ENCODE data around the gene VPS54. TPM values are rescaled to one million over a fixed set of nuclear protein-coding genes. Genes with fewer than 3 reads are reported as not detected.

The VPS54 gene
- polyA plus RNA-seq, 1 donor (not counting 4 experiments of a cell fraction or from before 2014, with no cell fraction given), result 18.2 TPM

DNA sequence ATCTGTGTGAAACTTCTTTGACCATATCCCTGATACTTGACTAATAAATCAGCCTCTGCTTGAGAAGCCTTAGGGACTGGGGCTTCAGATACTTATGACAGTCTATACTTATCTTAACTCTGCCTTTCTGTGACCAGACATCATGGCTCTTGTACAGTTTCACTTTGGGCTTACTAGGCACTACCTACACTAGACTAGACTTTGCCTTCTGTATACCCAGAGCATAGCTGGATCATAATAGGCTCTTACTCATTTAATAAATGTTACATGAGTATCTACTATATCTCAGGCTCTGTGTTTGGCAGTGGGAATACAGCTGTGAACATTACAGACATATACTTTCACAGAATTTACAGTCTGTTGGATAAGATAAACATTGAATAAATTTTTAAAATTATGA, 168.6 kb downstream of the VPS54 start:
- no peak for TF ChIP-seq EZH2 (IDR thresholded peaks at IDR 0.05; ENCODE audit: low read length)
- TF ChIP-seq, protein P1, sequence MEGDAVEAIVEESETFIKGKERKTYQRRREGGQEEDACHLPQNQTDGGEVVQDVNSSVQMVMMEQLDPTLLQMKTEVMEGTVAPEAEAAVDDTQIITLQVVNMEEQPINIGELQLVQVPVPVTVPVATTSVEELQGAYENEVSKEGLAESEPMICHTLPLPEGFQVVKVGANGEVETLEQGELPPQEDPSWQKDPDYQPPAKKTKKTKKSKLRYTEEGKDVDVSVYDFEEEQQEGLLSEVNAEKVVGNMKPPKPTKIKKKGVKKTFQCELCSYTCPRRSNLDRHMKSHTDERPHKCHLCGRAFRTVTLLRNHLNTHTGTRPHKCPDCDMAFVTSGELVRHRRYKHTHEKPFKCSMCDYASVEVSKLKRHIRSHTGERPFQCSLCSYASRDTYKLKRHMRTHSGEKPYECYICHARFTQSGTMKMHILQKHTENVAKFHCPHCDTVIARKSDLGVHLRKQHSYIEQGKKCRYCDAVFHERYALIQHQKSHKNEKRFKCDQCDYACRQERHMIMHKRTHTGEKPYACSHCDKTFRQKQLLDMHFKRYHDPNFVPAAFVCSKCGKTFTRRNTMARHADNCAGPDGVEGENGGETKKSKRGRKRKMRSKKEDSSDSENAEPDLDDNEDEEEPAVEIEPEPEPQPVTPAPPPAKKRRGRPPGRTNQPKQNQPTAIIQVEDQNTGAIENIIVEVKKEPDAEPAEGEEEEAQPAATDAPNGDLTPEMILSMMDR (optimal IDR thresholded peaks at IDR 0.05 in 1 of 3, IDR thresholded peaks at IDR 0.05 in 1 of 3, conservative IDR thresholded peaks at IDR 0.05 in 1 of 3; ENCODE audit: extremely low read depth in 1 of 3, insufficient read depth in 2 of 3, low read length in 3 of 3), result no peak
- no peak overlapping the region for H3K4me3 ChIP-seq (ENCODE audit: control insufficient read depth in 2 of 3, extremely low read depth in 1 of 3, insufficient read depth in 2 of 3, low read depth in 1 of 3, low read length in 3 of 3)
- no peaks in the 10 kb centered on the region for H3K27me3 ChIP-seq (ENCODE audit: control insufficient read depth, extremely low read depth, insufficient read depth, low read length)
- H3K9me3 ChIP-seq (ENCODE audit: control insufficient read depth, low read depth, low read length), result no peaks in the 10 kb centered on the region
- no peak overlapping the region for H3K27ac ChIP-seq (ENCODE audit: control insufficient read depth, insufficient read depth, low read length)
- H4K20me1 ChIP-seq (ENCODE audit: control insufficient read depth, extremely low read depth, insufficient read depth, low read length), result no peaks in the 10 kb centered on the region
- peaks cover 0 to 4% of the 10 kb centered on the region in 2 experiments for H3K36me3 ChIP-seq (ENCODE audit: control insufficient read depth in 2 of 2, extremely low read depth in 1 of 2, insufficient read depth in 2 of 2, low read length in 2 of 2)
- H3K9ac ChIP-seq (ENCODE audit: control insufficient read depth, extremely low read depth, insufficient read depth, low read length), result no peak overlapping the region
- dilution Hi-C loops (cut with MboI; ENCODE audit: extremely low pct_ligation_motif_present, low sequenced_read_pairs), result no loop called here
- H3K79me2 ChIP-seq (ENCODE audit: control insufficient read depth, insufficient read depth, low read length), result peaks cover 93% of the 10 kb centered on the region
- peaks cover 15% of the 10 kb centered on the region for H3K4me1 ChIP-seq (ENCODE audit: control insufficient read depth, extremely low read depth, insufficient read depth, low read length)
- FAIRE-seq, result no peak
- no peak overlapping the region for H2AFZ ChIP-seq (ENCODE audit: control insufficient read depth, low read length)
- no peak for DNase-seq (ENCODE audit: low read depth, low spot score)
- H3K9me1 ChIP-seq (ENCODE audit: control insufficient read depth, extremely low read depth, insufficient read depth, low read length), result no peaks in the 10 kb centered on the region
- H3K4me2 ChIP-seq (ENCODE audit: control insufficient read depth, extremely low read depth, insufficient read depth, low read depth, low read length), result no peak overlapping the region

DNA sequence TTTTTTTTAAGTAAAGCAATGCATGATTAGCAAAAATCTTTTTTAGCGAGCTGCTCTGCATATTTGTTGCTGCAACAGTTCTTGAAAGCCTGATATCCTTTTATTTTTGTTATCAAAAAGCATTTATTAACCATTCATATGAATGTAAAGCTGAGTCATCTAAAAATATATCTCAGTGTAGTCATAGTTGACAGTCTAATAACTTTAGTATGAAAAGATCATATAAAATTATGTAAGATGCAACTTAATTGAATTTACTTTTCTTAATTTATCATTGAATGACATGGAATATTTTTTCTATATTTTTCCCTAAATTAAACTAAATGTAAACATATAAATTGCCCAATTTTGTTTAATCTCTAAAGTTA, 169.0 kb downstream of the VPS54 start:
- H3K9me1 ChIP-seq (ENCODE audit: control insufficient read depth, extremely low read depth, insufficient read depth, low read length), result no peaks in the 10 kb centered on the region
- no peak for DNase-seq (ENCODE audit: low read depth, low spot score)
- H3K27me3 ChIP-seq (ENCODE audit: control insufficient read depth, extremely low read depth, insufficient read depth, low read length), result no peaks in the 10 kb centered on the region
- H2AFZ ChIP-seq (ENCODE audit: control insufficient read depth, low read length), result no peak overlapping the region
- no peak overlapping the region for H3K9ac ChIP-seq (ENCODE audit: control insufficient read depth, extremely low read depth, insufficient read depth, low read length)
- no peak overlapping the region for H3K4me2 ChIP-seq (ENCODE audit: control insufficient read depth, extremely low read depth, insufficient read depth, low read depth, low read length)
- no peak overlapping the region for H3K27ac ChIP-seq (ENCODE audit: control insufficient read depth, insufficient read depth, low read length)
- FAIRE-seq, result no peak
- peaks cover 14% of the 10 kb centered on the region for H3K4me1 ChIP-seq (ENCODE audit: control insufficient read depth, extremely low read depth, insufficient read depth, low read length)
- TF ChIP-seq, protein P1 (optimal IDR thresholded peaks at IDR 0.05 in 1 of 3, IDR thresholded peaks at IDR 0.05 in 1 of 3, conservative IDR thresholded peaks at IDR 0.05 in 1 of 3; ENCODE audit: extremely low read depth in 1 of 3, insufficient read depth in 2 of 3, low read length in 3 of 3), result no peak
- no peak for TF ChIP-seq EZH2 (IDR thresholded peaks at IDR 0.05; ENCODE audit: low read length)
- no peak overlapping the region for H3K4me3 ChIP-seq (ENCODE audit: control insufficient read depth in 2 of 3, extremely low read depth in 1 of 3, insufficient read depth in 2 of 3, low read depth in 1 of 3, low read length in 3 of 3)
- peaks cover 95% of the 10 kb centered on the region for H3K79me2 ChIP-seq (ENCODE audit: control insufficient read depth, insufficient read depth, low read length)
- dilution Hi-C loops (cut with MboI; ENCODE audit: extremely low pct_ligation_motif_present, low sequenced_read_pairs), result no loop called here
- no peaks in the 10 kb centered on the region for H3K9me3 ChIP-seq (ENCODE audit: control insufficient read depth, low read depth, low read length)
- peaks cover 0 to 4% of the 10 kb centered on the region in 2 experiments for H3K36me3 ChIP-seq (ENCODE audit: control insufficient read depth in 2 of 2, extremely low read depth in 1 of 2, insufficient read depth in 2 of 2, low read length in 2 of 2)
- H4K20me1 ChIP-seq (ENCODE audit: control insufficient read depth, extremely low read depth, insufficient read depth, low read length), result no peaks in the 10 kb centered on the region
